Ascending aorta (tissue), 2 donors: ENCODE measurements around the gene MRPL4. TPM values are rescaled to one million over a fixed set of nuclear protein-coding genes. Genes with fewer than 3 reads are reported as not detected.
"Not testable (repeated sequence)": the region's sequence is repeated elsewhere in the genome, so short reads cannot be mapped to it uniquely, and the experiment has no call there.

ENCODE experiments used
- DNase-seq, 2 donors: peaks; one replicate each; pipeline ENCODE4 v3.0.0-alpha.2; 2019; ENCODE audit warnings: low spot score in 2 of 2
- H3K27ac ChIP-seq, 2 donors: fragments of 200-600 bp; sonication (generic); one replicate each; pipeline ENCODE4 v1.5.1; 2016 to 2017; ENCODE audit warnings: mild to moderate bottlenecking in 1 of 2
- H3K27me3 ChIP-seq: fragments of 200-600 bp; sonication (generic); one replicate; pipeline ENCODE4 v1.5.1; 2017
- H3K36me3 ChIP-seq, 2 donors: fragments of 200-600 bp; sonication (generic); one replicate each; pipeline ENCODE4 v1.5.1; 2016
- H3K4me1 ChIP-seq, 2 donors: fragments of 200-600 bp; sonication (generic); one replicate each; pipeline ENCODE4 v1.5.1; 2016 to 2017; ENCODE audit warnings: mild to moderate bottlenecking in 1 of 2
- H3K4me3 ChIP-seq, 2 donors: fragments of 200-600 bp; sonication (generic); one replicate each; pipeline ENCODE4 v1.5.1; 2016 to 2017; ENCODE audit warnings: mild to moderate bottlenecking in 1 of 2
- H3K9me3 ChIP-seq, 2 donors: fragments of 200-600 bp; sonication (generic); one replicate each; pipeline ENCODE4 v1.5.1; 2016
- CTCF ChIP-seq, 3 experiments: fragments of 200-600 bp in 2 of 3; fragments of 450-650 bp in 1 of 3; sonication (generic) in 2 of 3; IDR thresholded peaks; one replicate each; pipeline ENCODE4 v1.5.1; 2016 to 2019; ENCODE audit warnings: antibody characterized with exemption in 3 of 3, mild to moderate bottlenecking in 1 of 3, moderate library complexity in 1 of 3
- intact Hi-C: fragments of 100-400 bp; cut with DNase I; formaldehyde crosslinking; loops from one replicate; pipeline ENCODE4 v1.15.1; 2023
- total RNA-seq: library from RNA; depleted of rRNA; stranded (reverse); fragments of >200 nt; gene quantifications from one replicate; pipeline ENCODE4 v1.1.0, GENCODE V29; 2016

Gene MRPL4
- total RNA-seq, 1 donor from 2014 or later, result 72.9 TPM

GRCh38 chr19:10230861-10231611 lies 21.0 kb upstream of the MRPL4 start, which contains the start of gene S1PR2:
S1PR2 (minus strand) TSS chr19:10231331; CDS start chr19:10224905, 6,426 bp downstream.
- DNase-seq, result peak in 1 of 2 donors; percentile 87
- Histone ChIP-seq H3K4me1 (peaks cover 3 to 13% of the 10 kb centered on the region in 2 donors), H3K27me3 (no peaks in the 10 kb centered on the region), H3K9me3 (no peaks in the 10 kb centered on the region), H3K27ac (peak within 1 kb of the TSS; percentile 51 to 86), H3K4me3 (peak within 1 kb of the TSS; percentile 73 to 98), H3K36me3 (no peaks in the 10 kb centered on the region)
- TF ChIP-seq CTCF (IDR thresholded peaks at IDR 0.05), result no peak
- intact Hi-C loops, result loop anchor here (2.0 kb wide), 1 partner anchor 20 kb away; no protein-coding TSS in a partner anchor

GRCh38 chr19:10231612-10232228 lies 20.3 kb upstream of the MRPL4 start:
- Histone ChIP-seq H3K27me3 (no peaks in the 10 kb centered on the region), H3K9me3 (no peaks in the 10 kb centered on the region), H3K4me3 (peak overlapping the region; percentile 73 to 98), H3K27ac (peak overlapping the region; percentile 51 to 86), H3K4me1 (peaks cover 3 to 8% of the 10 kb centered on the region in 2 donors), H3K36me3 (no peaks in the 10 kb centered on the region)
- no peak for TF ChIP-seq CTCF (IDR thresholded peaks at IDR 0.05)
- DNase-seq, result no peak
- intact Hi-C loops, result loop anchor here (2.0 kb wide), 1 partner anchor 19 kb away; no protein-coding TSS in a partner anchor

- Histone ChIP-seq H3K4me1 (peaks cover 3 to 8% of the 10 kb centered on the region in 2 donors), H3K36me3 (no peaks in the 10 kb centered on the region), H3K4me3 (no peak overlapping the region), H3K9me3 (no peaks in the 10 kb centered on the region), H3K27me3 (no peaks in the 10 kb centered on the region), H3K27ac (no peak overlapping the region)
- no peak for TF ChIP-seq CTCF (IDR thresholded peaks at IDR 0.05)
- no peak for DNase-seq
- intact Hi-C loops, result no loop called here
Observed at GRCh38 chr19:10233946-10234345, 18.1 kb upstream of the MRPL4 start.

- no peak overlapping the region for H3K27ac ChIP-seq
Observed at GRCh38 chr19:10235003-10235402, 17.0 kb upstream of the MRPL4 start.

GRCh38 chr19:10235409-10235808 lies 16.6 kb upstream of the MRPL4 start:
- H3K9me3 ChIP-seq, H3K4me1 ChIP-seq, intact Hi-C loops, H3K36me3 ChIP-seq, DNase-seq, H3K4me3 ChIP-seq, H3K27ac ChIP-seq, H3K27me3 ChIP-seq: not testable (repeated sequence)

More at GRCh38 chr19:10235003-10235402, 17.0 kb upstream of the MRPL4 start:
- Histone ChIP-seq H3K4me3 (no peak overlapping the region), H3K36me3 (no peaks in the 10 kb centered on the region), H3K4me1 (peaks cover 3 to 4% of the 10 kb centered on the region in 2 donors), H3K27me3 (no peaks in the 10 kb centered on the region), H3K9me3 (no peaks in the 10 kb centered on the region)
- TF ChIP-seq CTCF (IDR thresholded peaks at IDR 0.05), result no peak
- DNase-seq, result no peak
- intact Hi-C loops, result no loop called here

GRCh38 chr19:10237702-10238101 lies 14.3 kb upstream of the MRPL4 start:
- H3K4me1 ChIP-seq, result no peaks in the 10 kb centered on the region
- H3K4me3 ChIP-seq, result no peak overlapping the region
- H3K27me3 ChIP-seq, result no peaks in the 10 kb centered on the region
- H3K27ac ChIP-seq, result peak overlapping the region in 1 of 2 donors; percentile 16
- H3K9me3 ChIP-seq, result no peaks in the 10 kb centered on the region
- no peaks in the 10 kb centered on the region for H3K36me3 ChIP-seq
- TF ChIP-seq CTCF (IDR thresholded peaks at IDR 0.05), result no peak
- intact Hi-C loops, result no loop called here
- no peak for DNase-seq
